T-cell (primary cell): ENCODE measurements around the gene GRIP1. TPM values are rescaled to one million over a fixed set of nuclear protein-coding genes. Genes with fewer than 3 reads are reported as not detected.

ENCODE experiments used
- ATAC-seq, 4 experiments: fragments of 200-7000 bp in 3 of 4; fragments of 150-1000 bp in 1 of 4; cut with Tn5 transposase; replicated peaks in 1 of 4; 1 replicate in 3 of 4; 2 replicates in 1 of 4; pipeline ENCODE4 v1.10.0; 2021; ENCODE audit warnings: moderate library complexity in 3 of 4, mild to moderate bottlenecking in 2 of 4, moderate number of reproducible peaks in 1 of 4
- CTCF ChIA-PET, 2 donors: fragments of 300-600 bp; sonication (Branson Sonifier 250); formaldehyde crosslinking; loops; one replicate each; lab custom pipeline; 2022; ENCODE audit warnings: antibody characterized with exemption in 2 of 2; lab: Charles Lee
- POLR2A ChIA-PET, 2 donors: fragments of 300-600 bp; sonication (Branson Sonifier 250); formaldehyde crosslinking; loops; one replicate each; lab custom pipeline; 2022; ENCODE audit warnings: antibody characterized with exemption in 2 of 2; lab: Charles Lee
- DNase-seq, 35 experiments: peaks; one replicate each; pipeline versions ENCODE4 v3.0.0 to v3.0.0-alpha.2; 2013 to 2023
- H3K27ac ChIP-seq: one replicate; pipeline ENCODE4 v1.5.1; 2013; ENCODE audit warnings: low read length
- H3K27me3 ChIP-seq, 2 experiments: replicated peaks in 1 of 2; 1 replicate in 1 of 2; 2 replicates in 1 of 2; pipeline versions ENCODE4 v1.6.1 to v1.7.0; 2013; ENCODE audit warnings: low read length in 1 of 2, mixed read lengths in 1 of 2; ENCODE audit not compliant: control insufficient read depth in 2 of 2, insufficient read depth in 2 of 2; ENCODE audit errors: extremely low read depth in 1 of 2
- H3K36me3 ChIP-seq, 2 donors: 1 replicate in 1 of 2; 2 replicates in 1 of 2; pipeline versions ENCODE4 v1.6.1 to v1.7.0; 2013; ENCODE audit warnings: low read length in 1 of 2; ENCODE audit not compliant: control insufficient read depth in 2 of 2, insufficient read depth in 1 of 2; ENCODE audit errors: extremely low read depth in 1 of 2
- H3K4me1 ChIP-seq, 2 experiments: 1 replicate in 1 of 2; 2 replicates in 1 of 2; pipeline versions ENCODE4 v1.6.1 to v1.7.0; 2013; ENCODE audit warnings: low read length in 2 of 2, mixed read lengths in 1 of 2; ENCODE audit not compliant: insufficient read depth in 2 of 2, control insufficient read depth in 1 of 2; ENCODE audit errors: extremely low read depth in 1 of 2
- H3K4me3 ChIP-seq, 2 donors: 1 replicate in 1 of 2; 2 replicates in 1 of 2; pipeline versions ENCODE4 v1.5.1 to v1.7.0; 2013; ENCODE audit warnings: mild to moderate bottlenecking in 2 of 2, low read length in 1 of 2, moderate library complexity in 1 of 2; ENCODE audit not compliant: control insufficient read depth in 1 of 2; ENCODE audit errors: extremely low read depth in 1 of 2
- H3K9me3 ChIP-seq: 2 replicates; pipeline ENCODE4 v1.7.0; 2013
- H3K27ac Mint-ChIP-seq, 2 donors: one replicate each; pipeline ENCODE4 v1.8.0; 2020 to 2021; ENCODE audit warnings: mild to moderate bottlenecking in 2 of 2, mixed read lengths in 2 of 2
- H3K27me3 Mint-ChIP-seq, 2 donors: one replicate each; pipeline ENCODE4 v1.8.0; 2021 to 2022; ENCODE audit warnings: mixed read lengths in 2 of 2
- H3K36me3 Mint-ChIP-seq: one replicate; pipeline ENCODE4 v1.8.0; 2021; ENCODE audit warnings: mixed read lengths
- H3K4me1 Mint-ChIP-seq, 3 donors: one replicate each; pipeline ENCODE4 v1.8.0; 2020 to 2022; ENCODE audit warnings: mixed read lengths in 3 of 3, mild to moderate bottlenecking in 1 of 3
- H3K4me3 Mint-ChIP-seq, 3 donors: one replicate each; pipeline ENCODE4 v1.8.0; 2020 to 2022; ENCODE audit warnings: mild to moderate bottlenecking in 3 of 3, mixed read lengths in 3 of 3, moderate library complexity in 3 of 3
- H3K9me3 Mint-ChIP-seq, 3 donors: one replicate each; pipeline ENCODE4 v1.8.0; 2020 to 2022; ENCODE audit warnings: mixed read lengths in 3 of 3
- WGBS: methylation state at CpG from one replicate; pipeline ENCODE4 v1.1.5; 2013; ENCODE audit warnings: missing lambda C conversion rate; ENCODE audit not compliant: insufficient coverage; 5-methylcytosine and 5-hydroxymethylcytosine counted together
- total RNA-seq, 35 experiments: library from RNA in 6 of 35; stranded (reverse) in 6 of 35; fragments of 120-200 nt in 1 of 35; gene quantifications; one replicate each; pipeline versions ENCODE4 v1.2.1 to v1.2.4 and lab custom pipeline; 2013 to 2026

GRIP1 gene
- total RNA-seq, 5 donors from 2014 or later (not counting 1 experiment from before 2014, with no cell fraction given), result 3.0 to 7.3 (median 3.6) TPM

DNA sequence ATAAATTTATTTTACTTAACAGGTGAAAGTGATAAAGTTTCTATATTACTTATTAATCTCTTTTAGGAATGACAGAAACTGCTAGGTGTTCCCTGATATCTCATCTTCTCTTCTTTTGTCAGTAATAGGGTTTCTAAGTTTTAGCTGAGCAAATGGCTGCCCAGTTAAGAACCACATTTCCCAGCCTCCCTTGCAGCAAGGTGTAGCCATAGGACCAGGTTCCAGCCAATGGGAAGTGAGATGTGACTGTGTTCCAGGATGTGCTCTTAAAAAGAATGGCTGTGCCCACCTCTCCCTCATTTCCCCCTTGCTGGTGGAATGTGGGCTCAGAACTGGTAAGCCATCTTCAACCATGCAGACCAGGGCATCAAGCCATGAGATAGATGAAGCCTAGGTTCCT, 210.9 kb downstream of the GRIP1 start:
- DNase-seq (peak in 1 of 35 experiments; percentile 2), ATAC-seq (peak in 1 of 4 experiments; percentile 36)
- Mint-ChIP-seq H3K4me3 (no peak overlapping the region), H3K36me3 (peaks cover 7% of the 10 kb centered on the region), H3K27ac (no peak overlapping the region), H3K9me3 (no peaks in the 10 kb centered on the region), H3K27me3 (peaks cover 13 to 14% of the 10 kb centered on the region in 2 donors), H3K4me1 (no peaks in the 10 kb centered on the region)
- ChIA-PET CTCF (no interaction called here), POLR2A (no interaction called here)
- H3K4me1 ChIP-seq, result no peaks in the 10 kb centered on the region
- no peaks in the 10 kb centered on the region for H3K36me3 ChIP-seq
- H3K27me3 ChIP-seq, result peaks cover 0 to 5% of the 10 kb centered on the region in 2 experiments
- H3K27ac ChIP-seq, result no peak overlapping the region
- no peak overlapping the region for H3K4me3 ChIP-seq
- no peaks in the 10 kb centered on the region for H3K9me3 ChIP-seq

DNA sequence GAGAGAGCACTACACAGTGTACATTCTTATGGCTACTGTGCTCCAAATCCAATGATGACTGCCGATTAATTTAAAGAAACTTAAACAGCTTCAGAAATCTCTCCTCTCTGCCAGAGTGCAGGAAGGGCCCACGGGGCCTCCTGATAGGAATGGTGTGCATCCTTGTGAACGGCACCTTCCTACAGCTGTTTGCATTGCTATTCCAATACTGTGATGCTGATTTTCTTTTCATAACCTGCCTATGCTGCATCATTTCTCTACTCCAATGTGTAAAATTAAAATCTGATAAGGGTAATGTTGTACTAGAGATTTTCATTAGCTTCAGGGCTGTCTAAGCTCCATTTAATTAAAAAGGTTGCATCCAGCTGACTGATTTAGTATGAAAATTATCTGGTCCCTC, 217.5 kb downstream of the GRIP1 start:
- H3K27ac Mint-ChIP-seq, result no peak overlapping the region
- H3K36me3 ChIP-seq, result no peaks in the 10 kb centered on the region
- peaks cover 3% of the 10 kb centered on the region for H3K36me3 Mint-ChIP-seq
- no peaks in the 10 kb centered on the region for H3K4me1 ChIP-seq
- no peaks in the 10 kb centered on the region for H3K27me3 ChIP-seq
- DNase-seq, result no peak
- ChIA-PET CTCF (no interaction called here), POLR2A (no interaction called here)
- WGBS, result 58% methylated on average over 2 of the region's 3 CpGs
- no peak overlapping the region for H3K27ac ChIP-seq
- ATAC-seq, result no peak
- no peaks in the 10 kb centered on the region for H3K9me3 ChIP-seq
- no peak overlapping the region for H3K4me3 ChIP-seq
- H3K4me3 Mint-ChIP-seq, result no peak overlapping the region
- H3K27me3 Mint-ChIP-seq, result no peaks in the 10 kb centered on the region
- H3K4me1 Mint-ChIP-seq, result no peaks in the 10 kb centered on the region
- H3K9me3 Mint-ChIP-seq, result no peaks in the 10 kb centered on the region

DNA sequence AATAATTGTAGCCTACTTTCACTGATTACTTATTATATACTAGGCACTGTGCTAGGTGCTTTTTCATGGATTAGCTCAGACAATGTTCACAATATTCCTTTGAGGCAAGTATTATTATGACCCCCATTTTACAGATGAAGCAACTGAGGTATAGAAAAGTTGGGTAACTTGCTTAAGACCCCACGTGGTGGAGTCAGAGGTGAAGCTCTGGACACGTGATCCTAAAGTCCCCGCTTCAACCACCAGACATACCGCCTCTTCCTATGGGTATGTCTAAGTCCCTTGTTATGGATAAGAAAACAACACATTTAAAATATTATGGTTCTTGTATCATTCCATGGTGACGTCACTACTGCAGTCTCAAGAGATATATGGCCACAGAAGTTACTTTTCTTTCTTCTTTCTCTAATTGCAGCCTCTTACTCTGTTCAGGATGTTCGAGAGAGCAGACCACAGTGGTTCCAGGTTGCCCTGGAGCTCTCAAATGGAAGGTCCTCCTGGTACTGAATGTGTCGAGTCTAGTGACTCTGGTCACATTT, 218.9 kb downstream of the GRIP1 start:
- H3K4me3 ChIP-seq, result no peak overlapping the region
- no peaks in the 10 kb centered on the region for H3K9me3 ChIP-seq
- H3K27ac Mint-ChIP-seq, result no peak overlapping the region
- H3K4me1 ChIP-seq, result no peaks in the 10 kb centered on the region
- H3K36me3 Mint-ChIP-seq, result peaks cover 3% of the 10 kb centered on the region
- POLR2A ChIA-PET, result interaction anchor here in 1 of 2 donors (0.6 kb wide), 1 partner anchor 9 kb away, joined by 6 read pairs; no protein-coding TSS in a partner anchor
- H3K4me1 Mint-ChIP-seq, result no peaks in the 10 kb centered on the region
- no peaks in the 10 kb centered on the region for H3K27me3 ChIP-seq
- no peaks in the 10 kb centered on the region for H3K9me3 Mint-ChIP-seq
- ATAC-seq, result no peak
- no peak overlapping the region for H3K27ac ChIP-seq
- WGBS, result 80% methylated on average over 1 of the region's 7 CpGs
- H3K27me3 Mint-ChIP-seq, result no peaks in the 10 kb centered on the region
- CTCF ChIA-PET, result interaction anchor here in 1 of 2 donors (0.5 kb wide), 1 partner anchor 9 kb away, joined by 5 read pairs; no protein-coding TSS in a partner anchor
- no peak for DNase-seq
- H3K4me3 Mint-ChIP-seq, result no peak overlapping the region
- no peaks in the 10 kb centered on the region for H3K36me3 ChIP-seq

DNA sequence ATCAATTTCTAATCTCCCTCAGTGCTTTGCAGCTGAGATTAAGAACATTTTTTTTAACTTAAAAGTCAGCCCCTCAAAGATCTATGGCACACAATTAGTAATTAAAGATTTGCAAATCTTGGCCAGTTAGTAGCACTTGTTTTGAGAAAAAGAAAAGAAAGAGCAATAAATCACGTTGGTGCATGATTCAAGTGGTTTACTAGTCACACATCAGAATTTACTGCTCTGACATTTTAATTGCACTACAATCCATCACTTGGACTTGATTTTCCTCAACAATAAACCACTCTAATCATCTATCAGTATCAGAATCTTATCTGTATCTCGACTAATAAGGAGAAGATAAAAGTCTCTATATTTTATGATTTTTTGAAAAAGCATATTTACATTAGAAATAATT, 222.3 kb downstream of the GRIP1 start:
- no peaks in the 10 kb centered on the region for H3K9me3 ChIP-seq
- Mint-ChIP-seq H3K9me3 (no peaks in the 10 kb centered on the region), H3K4me3 (no peak overlapping the region), H3K36me3 (no peaks in the 10 kb centered on the region), H3K27me3 (peaks cover 2 to 3% of the 10 kb centered on the region in 2 donors), H3K4me1 (no peaks in the 10 kb centered on the region), H3K27ac (no peak overlapping the region)
- no peak overlapping the region for H3K4me3 ChIP-seq
- H3K27ac ChIP-seq, result no peak overlapping the region
- CTCF ChIA-PET, result no interaction called here
- DNase-seq (no peak), ATAC-seq (no peak)
- no peaks in the 10 kb centered on the region for H3K27me3 ChIP-seq
- no peaks in the 10 kb centered on the region for H3K36me3 ChIP-seq
- no CpG with 5 or more reads among the region's 2 CpGs for WGBS
- no peaks in the 10 kb centered on the region for H3K4me1 ChIP-seq
- POLR2A ChIA-PET, result no interaction called here

DNA sequence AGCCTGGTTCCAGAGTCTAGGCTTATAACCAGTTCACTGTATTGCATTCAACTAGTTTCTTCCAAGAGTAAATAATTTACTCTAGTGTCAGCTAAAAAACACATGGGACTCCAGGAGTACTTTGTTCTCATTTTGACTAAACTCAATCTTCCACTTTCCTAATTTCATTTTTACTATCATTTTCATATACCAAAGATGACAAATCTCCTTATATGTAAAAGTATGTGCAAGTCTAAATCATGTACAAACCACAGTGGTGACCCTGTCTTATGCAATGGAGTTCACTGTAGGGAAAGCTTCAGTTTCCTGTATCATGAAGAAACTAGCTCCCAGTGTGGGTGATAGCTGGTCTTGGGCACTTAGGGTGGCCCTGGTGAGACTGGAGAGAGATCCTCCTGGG, 225.0 kb downstream of the GRIP1 start:
- Mint-ChIP-seq H3K9me3 (no peaks in the 10 kb centered on the region), H3K4me1 (no peaks in the 10 kb centered on the region), H3K36me3 (no peaks in the 10 kb centered on the region), H3K4me3 (no peak overlapping the region), H3K27ac (no peak overlapping the region), H3K27me3 (peaks cover 2 to 3% of the 10 kb centered on the region in 2 donors)
- Histone ChIP-seq H3K27ac (no peak overlapping the region), H3K36me3 (no peaks in the 10 kb centered on the region), H3K4me3 (no peak overlapping the region), H3K27me3 (peaks cover 0 to 3% of the 10 kb centered on the region in 2 experiments), H3K9me3 (no peaks in the 10 kb centered on the region), H3K4me1 (no peaks in the 10 kb centered on the region)
- CTCF ChIA-PET, result no interaction called here
- ATAC-seq (no peak), DNase-seq (no peak)
- POLR2A ChIA-PET, result no interaction called here

DNA sequence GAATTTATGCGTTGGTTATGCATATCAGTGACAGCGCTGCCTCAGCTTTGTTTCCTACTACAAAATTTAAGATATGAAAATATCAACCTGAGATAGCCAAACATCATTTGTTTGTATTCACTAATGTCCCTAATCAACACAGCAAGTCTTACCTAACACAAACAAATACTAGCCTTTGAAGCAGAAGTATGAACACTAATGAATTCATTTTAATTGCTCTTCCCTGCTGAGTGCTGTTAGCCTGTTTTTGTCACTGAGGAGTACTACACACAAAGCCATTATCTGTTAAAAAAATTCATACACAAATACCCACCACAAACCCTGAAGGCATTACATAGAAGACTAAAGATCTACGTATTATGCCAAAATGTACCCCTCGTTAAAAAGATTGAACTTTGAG, 225.8 kb downstream of the GRIP1 start:
- Histone ChIP-seq H3K27ac (no peak overlapping the region), H3K36me3 (no peaks in the 10 kb centered on the region), H3K27me3 (peaks cover 0 to 3% of the 10 kb centered on the region in 2 experiments), H3K9me3 (no peaks in the 10 kb centered on the region), H3K4me1 (no peaks in the 10 kb centered on the region), H3K4me3 (no peak overlapping the region)
- ChIA-PET POLR2A (no interaction called here), CTCF (no interaction called here)
- H3K27ac Mint-ChIP-seq, result no peak overlapping the region
- H3K27me3 Mint-ChIP-seq, result peaks cover 2 to 3% of the 10 kb centered on the region in 2 donors
- DNase-seq (no peak), ATAC-seq (no peak)
- WGBS, result 87% methylated on average over 3 of the region's 4 CpGs
- no peaks in the 10 kb centered on the region for H3K36me3 Mint-ChIP-seq
- H3K4me1 Mint-ChIP-seq, result no peaks in the 10 kb centered on the region
- no peak overlapping the region for H3K4me3 Mint-ChIP-seq
- no peaks in the 10 kb centered on the region for H3K9me3 Mint-ChIP-seq

DNA sequence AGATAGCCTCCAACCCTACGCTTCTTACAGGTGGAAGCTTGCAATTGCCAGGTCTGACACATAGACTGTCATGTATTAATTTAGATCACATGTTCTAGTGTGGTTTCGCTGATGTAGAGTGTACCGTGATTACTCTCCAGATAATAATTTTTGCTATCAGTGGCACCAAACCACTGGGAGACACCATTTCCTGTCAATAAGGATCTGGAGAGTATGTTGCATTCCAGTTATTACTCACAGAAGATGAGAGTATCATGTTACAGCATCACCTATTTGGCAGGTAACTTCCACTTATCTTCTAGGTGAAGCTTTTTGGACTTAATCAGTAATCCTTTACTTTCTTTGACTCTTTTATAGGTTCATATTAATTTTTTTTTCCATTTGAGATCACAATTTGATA, 229.3 kb downstream of the GRIP1 start:
- ChIA-PET CTCF (interaction anchor here in 1 of 2 donors (0.6 kb wide), 1 partner anchor 1615 kb away, joined by 4 read pairs; no protein-coding TSS in a partner anchor), POLR2A (no interaction called here)
- Histone ChIP-seq H3K4me1 (no peaks in the 10 kb centered on the region), H3K27ac (no peak overlapping the region), H3K9me3 (no peaks in the 10 kb centered on the region), H3K36me3 (no peaks in the 10 kb centered on the region), H3K27me3 (peaks cover 0 to 3% of the 10 kb centered on the region in 2 experiments), H3K4me3 (no peak overlapping the region)
- Mint-ChIP-seq H3K27ac (no peak overlapping the region), H3K36me3 (no peaks in the 10 kb centered on the region), H3K9me3 (no peaks in the 10 kb centered on the region), H3K27me3 (peaks cover 2 to 3% of the 10 kb centered on the region in 2 donors), H3K4me1 (no peaks in the 10 kb centered on the region), H3K4me3 (no peak overlapping the region)
- WGBS, result no CpG with 5 or more reads among the region's 3 CpGs
- DNase-seq (no peak), ATAC-seq (no peak)
